Kidney (tissue), 14 donors: ENCODE data around the gene SHISAL1. TPM values are rescaled to one million over a fixed set of nuclear protein-coding genes. Genes with fewer than 3 reads are reported as not detected.

ENCODE experiments used
- DNase-seq, 5 donors: peaks; one replicate each; pipeline ENCODE4 v3.0.0-alpha.2; 2013 to 2020
- FAIRE-seq: peaks from 2 replicates; lab custom pipeline; 2012; peaks lifted over from hg19 to GRCh38; lab: Jason Lieb, UNC
- H3K27ac ChIP-seq, 2 donors: one replicate each; pipeline ENCODE4 v1.7.0; 2013; ENCODE audit warnings: low read depth in 2 of 2, low read length in 2 of 2, inconsistent platforms in 1 of 2
- H3K27me3 ChIP-seq: one replicate; pipeline ENCODE4 v1.7.1; 2013; ENCODE audit warnings: low read length, inconsistent platforms; ENCODE audit not compliant: control insufficient read depth, insufficient read depth
- H3K36me3 ChIP-seq, 3 donors: one replicate each; pipeline versions ENCODE4 v1.7.0 to v1.7.1; 2013; ENCODE audit warnings: low read length in 3 of 3, control low read depth in 1 of 3, inconsistent platforms in 1 of 3; ENCODE audit not compliant: insufficient read depth in 3 of 3, control insufficient read depth in 2 of 3
- H3K4me1 ChIP-seq, 3 donors: one replicate each; pipeline versions ENCODE4 v1.7.0 to v1.7.1; 2013; ENCODE audit warnings: low read length in 3 of 3, inconsistent platforms in 1 of 3, low read depth in 1 of 3; ENCODE audit not compliant: control insufficient read depth in 2 of 3, insufficient read depth in 2 of 3
- H3K4me3 ChIP-seq, 3 donors: one replicate each; pipeline versions ENCODE4 v1.7.0 to v1.8.1; 2013; ENCODE audit warnings: low read length in 3 of 3, control low read depth in 1 of 3, inconsistent platforms in 1 of 3
- H3K9ac ChIP-seq, 3 donors: one replicate each; pipeline versions ENCODE4 v1.7.0 to v1.7.1; 2013; ENCODE audit warnings: low read length in 3 of 3, control low read depth in 1 of 3, inconsistent platforms in 1 of 3
- H3K9me3 ChIP-seq, 3 donors: one replicate each; pipeline versions ENCODE4 v1.7.0 to v1.7.1; 2013; ENCODE audit warnings: low read length in 3 of 3, control low read depth in 1 of 3, inconsistent platforms in 1 of 3; ENCODE audit not compliant: control insufficient read depth in 2 of 3, insufficient read depth in 1 of 3
- intact Hi-C: fragments of 100-400 bp; cut with DNase I; formaldehyde crosslinking; loops from one replicate; pipeline ENCODE4 v1.11.1; 2022
- polyA plus RNA-seq: library from polyadenylated mRNA; stranded (reverse); fragments of 350-450 nt; fragmentation: Illumina TruSeq; extraction: RNeasy Lipid Tissue Mini Kit (QIAGEN cat#74804); gene quantifications from one replicate; pipeline ENCODE4 v1.2.3, GENCODE V29; 2014; ENCODE audit warnings: low read depth, low replicate concordance; ENCODE audit not compliant: insufficient read depth
- total RNA-seq: library from RNA; stranded (reverse); fragmentation: NEBNext Ultra II Directional; extraction: Animal tissue kit (Norgen Biotek cat#: 25700); gene quantifications from one replicate; pipeline ENCODE4 v1.2.1, GENCODE V29; 2021
- TF ChIP-seq, protein P1 (sequence below): IDR thresholded peaks from 3 replicates; pipeline ENCODE4 v1.5.1; 2012; ENCODE audit warnings: mild to moderate bottlenecking, moderate library complexity, borderline replicate concordance; ENCODE audit not compliant: insufficient read depth; ENCODE audit errors: extremely low read depth
- donor health status: control.
- donor health status: control.
- donor health status: control.
- donor health status: control.
- donor health status: control.
- donor health status: DM: yes; HTN: yes; CAD: no.
- donor health status: Normal renal cell carcinoma (clear cell type).

The SHISAL1 gene
- total and polyA plus RNA-seq, 2 donors from 2014 or later, result 0.04 to 1.1 TPM

DNA sequence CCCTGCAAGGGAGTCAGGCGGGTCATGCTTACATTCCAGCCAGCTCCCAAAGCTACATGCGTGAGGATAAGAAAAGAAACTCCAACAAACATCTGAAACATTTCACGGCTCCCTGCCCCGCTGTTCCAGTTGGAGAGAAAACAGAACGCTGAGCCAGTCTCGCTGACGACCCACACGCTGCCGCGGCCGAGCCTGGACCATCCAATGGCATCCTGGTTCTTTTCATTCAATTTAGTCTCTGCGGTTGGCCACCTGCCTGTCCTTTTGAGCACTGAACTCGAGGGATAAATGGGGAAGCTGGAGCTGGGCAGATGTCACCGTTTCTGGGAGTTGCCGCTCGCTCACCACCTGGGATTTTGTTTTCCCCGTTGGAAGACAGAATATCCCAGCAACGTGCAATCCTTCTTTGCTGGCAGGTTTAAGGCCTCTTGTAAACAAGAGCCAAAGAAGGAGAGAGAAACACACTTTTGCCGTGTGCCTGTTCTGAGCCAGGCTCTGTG, 45.3 kb upstream of the SHISAL1 start:
- Histone ChIP-seq H3K27ac (no peak overlapping the region), H3K9me3 (no peaks in the 10 kb centered on the region), H3K36me3 (no peaks in the 10 kb centered on the region), H3K9ac (no peak overlapping the region), H3K4me3 (no peak overlapping the region), H3K27me3 (no peaks in the 10 kb centered on the region), H3K4me1 (peaks cover 0 to 4% (median 0%) of the 10 kb centered on the region in 3 donors)
- TF ChIP-seq, protein P1, sequence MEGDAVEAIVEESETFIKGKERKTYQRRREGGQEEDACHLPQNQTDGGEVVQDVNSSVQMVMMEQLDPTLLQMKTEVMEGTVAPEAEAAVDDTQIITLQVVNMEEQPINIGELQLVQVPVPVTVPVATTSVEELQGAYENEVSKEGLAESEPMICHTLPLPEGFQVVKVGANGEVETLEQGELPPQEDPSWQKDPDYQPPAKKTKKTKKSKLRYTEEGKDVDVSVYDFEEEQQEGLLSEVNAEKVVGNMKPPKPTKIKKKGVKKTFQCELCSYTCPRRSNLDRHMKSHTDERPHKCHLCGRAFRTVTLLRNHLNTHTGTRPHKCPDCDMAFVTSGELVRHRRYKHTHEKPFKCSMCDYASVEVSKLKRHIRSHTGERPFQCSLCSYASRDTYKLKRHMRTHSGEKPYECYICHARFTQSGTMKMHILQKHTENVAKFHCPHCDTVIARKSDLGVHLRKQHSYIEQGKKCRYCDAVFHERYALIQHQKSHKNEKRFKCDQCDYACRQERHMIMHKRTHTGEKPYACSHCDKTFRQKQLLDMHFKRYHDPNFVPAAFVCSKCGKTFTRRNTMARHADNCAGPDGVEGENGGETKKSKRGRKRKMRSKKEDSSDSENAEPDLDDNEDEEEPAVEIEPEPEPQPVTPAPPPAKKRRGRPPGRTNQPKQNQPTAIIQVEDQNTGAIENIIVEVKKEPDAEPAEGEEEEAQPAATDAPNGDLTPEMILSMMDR, result no peak
- DNase-seq (peak; percentile 55 to 91 (median 76)), FAIRE-seq (no peak)
- intact Hi-C loops, result no loop called here

DNA sequence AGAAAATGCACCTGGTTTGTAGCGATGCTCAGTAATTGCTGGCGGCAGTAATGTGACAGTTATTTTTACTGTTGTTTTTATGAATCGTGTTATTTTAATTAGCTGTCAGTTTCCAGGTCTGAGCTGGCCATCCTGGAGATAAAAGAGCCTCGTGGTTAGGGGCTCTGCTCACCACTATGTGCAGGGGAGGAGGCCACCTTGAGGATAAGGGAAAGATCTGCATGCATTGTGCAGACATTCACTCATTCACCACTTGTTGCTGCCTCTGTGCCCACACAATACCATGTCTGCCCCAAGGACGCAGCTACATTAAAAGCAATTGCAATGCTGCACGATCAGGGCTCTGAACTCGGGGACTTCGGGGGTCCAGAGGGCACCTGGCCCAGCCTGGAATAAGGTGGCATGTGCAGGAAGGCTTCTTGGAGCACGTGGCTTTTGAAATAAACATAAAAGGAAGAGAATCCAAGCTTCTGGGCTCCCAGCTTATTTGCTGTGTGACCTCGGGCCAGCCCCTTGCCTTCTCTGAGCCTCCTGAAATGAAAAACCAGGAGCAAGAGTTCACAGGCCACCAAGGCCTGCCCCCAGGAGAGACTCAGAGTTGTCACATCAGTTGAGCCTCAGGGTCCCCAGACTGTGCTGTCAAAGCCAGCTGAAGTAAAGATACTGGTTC, 44.7 kb upstream of the SHISAL1 start:
- H3K36me3 ChIP-seq, result no peaks in the 10 kb centered on the region
- no peaks in the 10 kb centered on the region for H3K27me3 ChIP-seq
- H3K4me1 ChIP-seq, result peaks cover 0 to 4% (median 0%) of the 10 kb centered on the region in 3 donors
- no peak overlapping the region for H3K27ac ChIP-seq
- FAIRE-seq (no peak), DNase-seq (peak in 1 of 5 donors; percentile 45)
- H3K9ac ChIP-seq, result no peak overlapping the region
- no peaks in the 10 kb centered on the region for H3K9me3 ChIP-seq
- H3K4me3 ChIP-seq, result no peak overlapping the region
- intact Hi-C loops, result no loop called here
- TF ChIP-seq, protein P1, result no peak

DNA sequence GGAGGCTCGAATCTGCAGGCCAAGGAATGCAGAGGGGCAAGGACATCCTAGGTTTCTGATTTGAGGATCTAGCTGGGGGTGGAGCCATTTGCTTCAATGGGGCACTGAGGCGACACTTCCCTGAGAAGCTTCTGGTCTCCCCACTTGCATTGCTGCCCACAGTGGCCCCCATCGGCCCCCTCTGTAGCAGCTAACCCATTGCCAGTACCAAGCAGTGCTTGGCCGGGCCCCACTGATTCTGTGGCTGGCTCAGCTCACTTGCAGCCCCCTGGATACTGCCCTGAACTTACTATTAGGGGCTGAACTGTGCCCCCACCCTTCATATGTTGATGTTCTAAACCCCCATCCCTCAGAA, 42.9 kb upstream of the SHISAL1 start:
- no peak overlapping the region for H3K27ac ChIP-seq
- no peak overlapping the region for H3K4me3 ChIP-seq
- H3K9ac ChIP-seq, result no peak overlapping the region
- peaks cover 0 to 4% (median 0%) of the 10 kb centered on the region in 3 donors for H3K4me1 ChIP-seq
- intact Hi-C loops, result no loop called here
- DNase-seq (peak in 2 of 5 donors; percentile 23 to 31), FAIRE-seq (no peak)
- no peaks in the 10 kb centered on the region for H3K27me3 ChIP-seq
- no peaks in the 10 kb centered on the region for H3K9me3 ChIP-seq
- H3K36me3 ChIP-seq, result no peaks in the 10 kb centered on the region
- TF ChIP-seq, protein P1, result no peak
